Vagina (tissue), 2 donors: ENCODE measurements around the gene DNASE1L1. TPM values are rescaled to one million over a fixed set of nuclear protein-coding genes. Genes with fewer than 3 reads are reported as not detected.

ENCODE experiments used
- DNase-seq, 2 donors: peaks; one replicate each; pipeline ENCODE4 v3.0.0-alpha.2; 2017; ENCODE audit errors: extremely low spot score in 2 of 2
- H3K27ac ChIP-seq: fragments of 200-600 bp; sonication (generic); one replicate; pipeline ENCODE4 v1.5.1; 2019
- H3K27me3 ChIP-seq: fragments of 200-600 bp; sonication (generic); one replicate; pipeline ENCODE4 v1.5.1; 2019
- H3K36me3 ChIP-seq, 2 donors: fragments of 200-600 bp; sonication (generic); one replicate each; pipeline ENCODE4 v1.5.1; 2017 to 2019
- H3K4me1 ChIP-seq: fragments of 200-600 bp; sonication (generic); one replicate; pipeline ENCODE4 v1.5.1; 2019
- H3K4me3 ChIP-seq, 2 donors: fragments of 200-600 bp; sonication (generic); 1 replicate in 1 of 2; 2 replicates in 1 of 2; pipeline ENCODE4 v1.5.1; 2016 to 2019
- H3K9me3 ChIP-seq: fragments of 200-600 bp; sonication (generic); one replicate; pipeline ENCODE4 v1.5.1; 2019
- CTCF ChIP-seq, 3 experiments: fragments of 450-650 bp in 2 of 3; fragments of 200-600 bp in 1 of 3; sonication (generic) in 1 of 3; IDR thresholded peaks; one replicate each; pipeline ENCODE4 v1.5.1; 2017 to 2019; ENCODE audit warnings: antibody characterized with exemption in 3 of 3, mild to moderate bottlenecking in 2 of 3, moderate library complexity in 2 of 3
- POLR2A ChIP-seq, 2 donors: fragments of 450-650 bp; IDR thresholded peaks; one replicate each; pipeline ENCODE4 v1.6.1; 2017; ENCODE audit warnings: antibody characterized with exemption in 2 of 2, mild to moderate bottlenecking in 2 of 2, moderate library complexity in 2 of 2
- POLR2AphosphoS5 ChIP-seq, 2 donors: sonication (generic); formaldehyde crosslinking; IDR thresholded peaks; one replicate each; pipeline ENCODE4 v1.9.0; 2017; ENCODE audit warnings: antibody characterized with exemption in 2 of 2, mild to moderate bottlenecking in 2 of 2, low read depth in 1 of 2; ENCODE audit not compliant: insufficient read depth in 1 of 2
- intact Hi-C: fragments of 100-400 bp; cut with DNase I; formaldehyde crosslinking; loops from one replicate; pipeline ENCODE4 v1.15.1; 2023
- total RNA-seq: library from RNA; depleted of rRNA; stranded (reverse); fragments of >200 nt; gene quantifications from one replicate; pipeline ENCODE4 v1.2.3, GENCODE V29; 2016

DNASE1L1 gene
- total RNA-seq, 1 donor from 2014 or later, result 52.1 TPM

GRCh38 chrX:154357205-154357604 lies 51.8 kb downstream of the DNASE1L1 start:
- no peak overlapping the region for H3K27ac ChIP-seq
- H3K36me3 ChIP-seq, result peaks cover 0 to 80% of the 10 kb centered on the region in 2 donors
- intact Hi-C loops, result no loop called here
- no peaks in the 10 kb centered on the region for H3K9me3 ChIP-seq
- H3K4me3 ChIP-seq, result no peak overlapping the region
- no peak for TF ChIP-seq POLR2AphosphoS5 (IDR thresholded peaks at IDR 0.05; ENCODE audit: insufficient read depth in 1 of 2, low read depth in 1 of 2)
- TF ChIP-seq POLR2A (IDR thresholded peaks at IDR 0.05), result no peak
- no peak for TF ChIP-seq CTCF (IDR thresholded peaks at IDR 0.05)
- H3K27me3 ChIP-seq, result no peaks in the 10 kb centered on the region
- DNase-seq, result no peak
- peaks cover 3% of the 10 kb centered on the region for H3K4me1 ChIP-seq

- no peaks in the 10 kb centered on the region for H3K27me3 ChIP-seq
- H3K36me3 ChIP-seq, result peaks cover 0 to 76% of the 10 kb centered on the region in 2 donors
- no peak overlapping the region for H3K27ac ChIP-seq
- intact Hi-C loops, result no loop called here
- no peak overlapping the region for H3K4me3 ChIP-seq
- DNase-seq, result no peak
- peaks cover 3% of the 10 kb centered on the region for H3K4me1 ChIP-seq
- H3K9me3 ChIP-seq, result no peaks in the 10 kb centered on the region
- TF ChIP-seq POLR2A (IDR thresholded peaks at IDR 0.05), result no peak
- TF ChIP-seq CTCF (IDR thresholded peaks at IDR 0.05), result no peak
- no peak for TF ChIP-seq POLR2AphosphoS5 (IDR thresholded peaks at IDR 0.05; ENCODE audit: insufficient read depth in 1 of 2, low read depth in 1 of 2)
Measured at GRCh38 chrX:154356596-154356995, 52.5 kb downstream of the DNASE1L1 start.

- Histone ChIP-seq H3K4me3 (no peak overlapping the region), H3K27ac (no peak overlapping the region), H3K36me3 (peaks cover 0 to 76% of the 10 kb centered on the region in 2 donors), H3K4me1 (peaks cover 3% of the 10 kb centered on the region), H3K27me3 (no peaks in the 10 kb centered on the region), H3K9me3 (no peaks in the 10 kb centered on the region)
- intact Hi-C loops, result no loop called here
- TF ChIP-seq POLR2A (IDR thresholded peaks at IDR 0.05) (no peak), POLR2AphosphoS5 (IDR thresholded peaks at IDR 0.05; ENCODE audit: insufficient read depth in 1 of 2, low read depth in 1 of 2) (no peak), CTCF (IDR thresholded peaks at IDR 0.05) (no peak)
- no peak for DNase-seq
Measured at GRCh38 chrX:154355776-154356140, 53.3 kb downstream of the DNASE1L1 start.

GRCh38 chrX:154355094-154355775 lies 53.8 kb downstream of the DNASE1L1 start:
- no peak overlapping the region for H3K27ac ChIP-seq
- H3K4me1 ChIP-seq, result peaks cover 3% of the 10 kb centered on the region
- no peaks in the 10 kb centered on the region for H3K9me3 ChIP-seq
- TF ChIP-seq POLR2AphosphoS5 (IDR thresholded peaks at IDR 0.05; ENCODE audit: insufficient read depth in 1 of 2, low read depth in 1 of 2), result no peak
- TF ChIP-seq POLR2A (IDR thresholded peaks at IDR 0.05), result no peak
- no peak overlapping the region for H3K4me3 ChIP-seq
- no peaks in the 10 kb centered on the region for H3K27me3 ChIP-seq
- no peak for DNase-seq
- intact Hi-C loops, result no loop called here
- H3K36me3 ChIP-seq, result peaks cover 0 to 73% of the 10 kb centered on the region in 2 donors

GRCh38 chrX:154354516-154354915 lies 54.5 kb downstream of the DNASE1L1 start:
- Histone ChIP-seq H3K4me1 (peaks cover 3% of the 10 kb centered on the region), H3K36me3 (peaks cover 0 to 73% of the 10 kb centered on the region in 2 donors), H3K27me3 (no peaks in the 10 kb centered on the region), H3K27ac (no peak overlapping the region), H3K4me3 (no peak overlapping the region), H3K9me3 (no peaks in the 10 kb centered on the region)
- intact Hi-C loops, result no loop called here
- TF ChIP-seq POLR2AphosphoS5 (IDR thresholded peaks at IDR 0.05; ENCODE audit: insufficient read depth in 1 of 2, low read depth in 1 of 2), result no peak
- TF ChIP-seq POLR2A (IDR thresholded peaks at IDR 0.05), result no peak
- no peak for TF ChIP-seq CTCF (IDR thresholded peaks at IDR 0.05)
- DNase-seq, result no peak
